Measurements from ENCODE around the gene PTPRC. TPM values are rescaled to one million over a fixed set of nuclear protein-coding genes. Genes with fewer than 3 reads are reported as not detected.
A peak's percentile ranks its signal among the peaks of the same experiment; 100 is the strongest.

The PTPRC gene
- polyA plus RNA-seq, 2 of the 4 experiments (the other 2 are of a cell fraction), result not detected

DNA sequence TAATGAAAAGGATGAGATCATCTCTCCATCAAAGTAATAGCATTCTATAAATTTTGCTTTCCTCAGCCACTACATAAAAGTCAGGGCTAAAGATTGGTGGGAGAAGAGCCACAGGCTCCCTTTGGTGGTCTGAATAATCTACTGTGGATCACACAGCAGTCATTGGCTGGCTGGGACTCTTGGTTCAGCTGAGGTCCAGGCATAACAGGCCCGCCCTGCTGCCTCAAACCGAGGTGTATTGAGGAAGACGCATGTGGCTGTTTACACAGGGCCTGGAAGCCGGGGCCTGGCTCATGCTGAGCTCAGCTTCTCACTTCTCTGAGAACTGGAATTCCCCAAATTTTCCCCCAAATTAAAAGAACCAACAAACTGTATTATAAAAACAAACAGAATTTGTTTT is 139.2 kb downstream of the PTPRC start:
- POLR2A ChIA-PET, result no interaction called here
- no peak overlapping the region for H3K27ac ChIP-seq

DNA sequence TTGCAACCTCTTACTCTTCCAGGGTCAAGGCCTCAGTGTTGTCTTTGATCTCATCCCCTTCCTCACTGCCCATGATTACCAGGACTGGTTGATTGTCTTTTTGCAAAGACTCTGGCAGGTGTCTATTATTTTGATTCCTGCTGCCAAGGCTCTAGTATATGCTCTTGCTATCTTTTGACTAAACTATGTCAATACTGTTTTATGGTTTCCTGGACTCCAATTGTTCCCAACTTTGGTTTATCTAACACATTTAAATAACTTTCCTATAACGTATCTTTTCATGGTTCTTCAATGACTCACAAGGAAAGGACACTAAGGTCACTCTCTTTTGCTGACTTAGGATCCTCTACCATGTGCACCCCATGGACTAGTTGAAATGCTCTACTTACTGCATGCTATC is 141.5 kb downstream of the PTPRC start:
- no peak overlapping the region for H3K4me3 ChIP-seq
- 13% methylated on average over 1 of the region's 1 CpG for WGBS (ENCODE audit: missing lambda C conversion rate)
- ChIA-PET CTCF (no interaction called here), POLR2A (no interaction called here)
- no peak overlapping the region for H3K4me2 ChIP-seq
- no peak for DNase-seq (ENCODE audit: low read depth in 1 of 2, low spot score in 1 of 2)
- H3K9me3 ChIP-seq, result no peaks in the 10 kb centered on the region
- no peak for ATAC-seq
- no peaks in the 10 kb centered on the region for H3K4me1 ChIP-seq
- H3K27ac ChIP-seq, result no peak overlapping the region
- TF ChIP-seq HOXB5 (CRISPR knock-in tag; IDR thresholded peaks at IDR 0.05) (no peak), CHD4 (IDR thresholded peaks at IDR 0.05; ENCODE audit: borderline replicate concordance) (no peak), SMC3 (IDR thresholded peaks at IDR 0.05) (no peak), NR3C1 (IDR thresholded peaks at IDR 0.05) (no peak), RARB (CRISPR knock-in tag; IDR thresholded peaks at IDR 0.05) (no peak), BHLHE40 (IDR thresholded peaks at IDR 0.05; ENCODE audit: low read depth, low read length) (no peak), RFX5 (IDR thresholded peaks at IDR 0.05) (no peak), POLR2AphosphoS2 (conservative IDR thresholded peaks at IDR 0.05; ENCODE audit: low read length) (no peak), HDAC2 (IDR thresholded peaks at IDR 0.05) (no peak), PHF8 (IDR thresholded peaks at IDR 0.05; ENCODE audit: borderline replicate concordance, low read depth) (no peak)
- TF ChIP-seq, protein P1, sequence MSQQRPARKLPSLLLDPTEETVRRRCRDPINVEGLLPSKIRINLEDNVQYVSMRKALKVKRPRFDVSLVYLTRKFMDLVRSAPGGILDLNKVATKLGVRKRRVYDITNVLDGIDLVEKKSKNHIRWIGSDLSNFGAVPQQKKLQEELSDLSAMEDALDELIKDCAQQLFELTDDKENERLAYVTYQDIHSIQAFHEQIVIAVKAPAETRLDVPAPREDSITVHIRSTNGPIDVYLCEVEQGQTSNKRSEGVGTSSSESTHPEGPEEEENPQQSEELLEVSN (IDR thresholded peaks at IDR 0.05; ENCODE audit: borderline replicate concordance, low read depth), result no peak
- TF ChIP-seq, protein P2, sequence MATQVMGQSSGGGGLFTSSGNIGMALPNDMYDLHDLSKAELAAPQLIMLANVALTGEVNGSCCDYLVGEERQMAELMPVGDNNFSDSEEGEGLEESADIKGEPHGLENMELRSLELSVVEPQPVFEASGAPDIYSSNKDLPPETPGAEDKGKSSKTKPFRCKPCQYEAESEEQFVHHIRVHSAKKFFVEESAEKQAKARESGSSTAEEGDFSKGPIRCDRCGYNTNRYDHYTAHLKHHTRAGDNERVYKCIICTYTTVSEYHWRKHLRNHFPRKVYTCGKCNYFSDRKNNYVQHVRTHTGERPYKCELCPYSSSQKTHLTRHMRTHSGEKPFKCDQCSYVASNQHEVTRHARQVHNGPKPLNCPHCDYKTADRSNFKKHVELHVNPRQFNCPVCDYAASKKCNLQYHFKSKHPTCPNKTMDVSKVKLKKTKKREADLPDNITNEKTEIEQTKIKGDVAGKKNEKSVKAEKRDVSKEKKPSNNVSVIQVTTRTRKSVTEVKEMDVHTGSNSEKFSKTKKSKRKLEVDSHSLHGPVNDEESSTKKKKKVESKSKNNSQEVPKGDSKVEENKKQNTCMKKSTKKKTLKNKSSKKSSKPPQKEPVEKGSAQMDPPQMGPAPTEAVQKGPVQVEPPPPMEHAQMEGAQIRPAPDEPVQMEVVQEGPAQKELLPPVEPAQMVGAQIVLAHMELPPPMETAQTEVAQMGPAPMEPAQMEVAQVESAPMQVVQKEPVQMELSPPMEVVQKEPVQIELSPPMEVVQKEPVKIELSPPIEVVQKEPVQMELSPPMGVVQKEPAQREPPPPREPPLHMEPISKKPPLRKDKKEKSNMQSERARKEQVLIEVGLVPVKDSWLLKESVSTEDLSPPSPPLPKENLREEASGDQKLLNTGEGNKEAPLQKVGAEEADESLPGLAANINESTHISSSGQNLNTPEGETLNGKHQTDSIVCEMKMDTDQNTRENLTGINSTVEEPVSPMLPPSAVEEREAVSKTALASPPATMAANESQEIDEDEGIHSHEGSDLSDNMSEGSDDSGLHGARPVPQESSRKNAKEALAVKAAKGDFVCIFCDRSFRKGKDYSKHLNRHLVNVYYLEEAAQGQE (IDR thresholded peaks at IDR 0.05), result no peak
- TF ChIP-seq, protein P3, sequence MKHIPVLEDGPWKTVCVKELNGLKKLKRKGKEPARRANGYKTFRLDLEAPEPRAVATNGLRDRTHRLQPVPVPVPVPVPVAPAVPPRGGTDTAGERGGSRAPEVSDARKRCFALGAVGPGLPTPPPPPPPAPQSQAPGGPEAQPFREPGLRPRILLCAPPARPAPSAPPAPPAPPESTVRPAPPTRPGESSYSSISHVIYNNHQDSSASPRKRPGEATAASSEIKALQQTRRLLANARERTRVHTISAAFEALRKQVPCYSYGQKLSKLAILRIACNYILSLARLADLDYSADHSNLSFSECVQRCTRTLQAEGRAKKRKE (CRISPR knock-in tag; IDR thresholded peaks at IDR 0.05; ENCODE audit: low read depth), result no peak
- TF ChIP-seq, protein P4, sequence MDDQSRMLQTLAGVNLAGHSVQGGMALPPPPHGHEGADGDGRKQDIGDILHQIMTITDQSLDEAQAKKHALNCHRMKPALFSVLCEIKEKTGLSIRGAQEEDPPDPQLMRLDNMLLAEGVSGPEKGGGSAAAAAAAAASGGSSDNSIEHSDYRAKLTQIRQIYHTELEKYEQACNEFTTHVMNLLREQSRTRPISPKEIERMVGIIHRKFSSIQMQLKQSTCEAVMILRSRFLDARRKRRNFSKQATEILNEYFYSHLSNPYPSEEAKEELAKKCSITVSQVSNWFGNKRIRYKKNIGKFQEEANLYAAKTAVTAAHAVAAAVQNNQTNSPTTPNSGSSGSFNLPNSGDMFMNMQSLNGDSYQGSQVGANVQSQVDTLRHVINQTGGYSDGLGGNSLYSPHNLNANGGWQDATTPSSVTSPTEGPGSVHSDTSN (IDR thresholded peaks at IDR 0.05), result no peak
- no peak for FAIRE-seq

More for the DNA sequence above, 139.2 kb downstream of the PTPRC start:
- no peak for DNase-seq (ENCODE audit: low read depth in 1 of 2, low spot score in 1 of 2)
- no peaks in the 10 kb centered on the region for H3K4me1 ChIP-seq
- no peaks in the 10 kb centered on the region for H3K9me3 ChIP-seq
- no peak for TF ChIP-seq CBX2 (IDR thresholded peaks at IDR 0.05; ENCODE audit: borderline replicate concordance, low read depth)
- no peak for TF ChIP-seq ZC3H11A (IDR thresholded peaks at IDR 0.05)
- no peak overlapping the region for H3K4me3 ChIP-seq
- ATAC-seq, result no peak
- 53% methylated on average over 4 of the region's 4 CpGs for WGBS (ENCODE audit: missing lambda C conversion rate)
- CTCF ChIA-PET, result no interaction called here
- H3K4me2 ChIP-seq, result no peak overlapping the region
- no peak for FAIRE-seq

DNA sequence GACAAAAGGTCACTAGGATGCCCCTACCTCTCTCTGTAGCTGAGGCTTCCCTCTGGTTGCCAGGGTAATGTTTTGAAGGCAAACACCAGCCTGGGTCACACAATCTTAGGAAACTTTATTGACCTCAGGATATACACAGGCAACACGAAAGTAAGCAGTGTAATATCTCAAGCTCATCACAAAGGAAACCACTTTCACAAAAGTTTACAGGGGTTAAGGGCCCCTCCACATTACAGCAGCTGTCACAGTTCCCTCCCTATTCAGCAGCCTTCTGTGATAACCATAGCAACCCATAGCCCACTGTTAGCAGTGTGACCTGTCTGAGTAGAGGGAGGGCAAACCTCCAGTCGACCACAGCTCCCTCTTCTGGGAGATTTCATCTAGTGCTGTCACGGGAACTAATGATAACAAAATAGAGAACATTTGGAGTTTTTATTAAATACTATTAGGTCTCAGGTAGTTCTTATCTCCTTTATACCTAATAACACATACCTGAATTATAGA is 149.8 kb downstream of the PTPRC start:
- no peak overlapping the region for H3K27ac ChIP-seq
- DNase-seq (ENCODE audit: low read depth in 1 of 2, low spot score in 1 of 2) (no peak), FAIRE-seq (no peak), ATAC-seq (peak; percentile 30 to 62; a peak in 3 of 6 replicates)
- H3K4me2 ChIP-seq, result no peak overlapping the region
- CTCF ChIA-PET, result no interaction called here
- 30% methylated on average over 3 of the region's 3 CpGs for WGBS (ENCODE audit: missing lambda C conversion rate)
- H3K9me3 ChIP-seq, result no peaks in the 10 kb centered on the region
- POLR2A ChIA-PET, result no interaction called here
- no peak overlapping the region for H3K4me3 ChIP-seq
- H3K4me1 ChIP-seq, result no peaks in the 10 kb centered on the region
- TF ChIP-seq, protein P5, sequence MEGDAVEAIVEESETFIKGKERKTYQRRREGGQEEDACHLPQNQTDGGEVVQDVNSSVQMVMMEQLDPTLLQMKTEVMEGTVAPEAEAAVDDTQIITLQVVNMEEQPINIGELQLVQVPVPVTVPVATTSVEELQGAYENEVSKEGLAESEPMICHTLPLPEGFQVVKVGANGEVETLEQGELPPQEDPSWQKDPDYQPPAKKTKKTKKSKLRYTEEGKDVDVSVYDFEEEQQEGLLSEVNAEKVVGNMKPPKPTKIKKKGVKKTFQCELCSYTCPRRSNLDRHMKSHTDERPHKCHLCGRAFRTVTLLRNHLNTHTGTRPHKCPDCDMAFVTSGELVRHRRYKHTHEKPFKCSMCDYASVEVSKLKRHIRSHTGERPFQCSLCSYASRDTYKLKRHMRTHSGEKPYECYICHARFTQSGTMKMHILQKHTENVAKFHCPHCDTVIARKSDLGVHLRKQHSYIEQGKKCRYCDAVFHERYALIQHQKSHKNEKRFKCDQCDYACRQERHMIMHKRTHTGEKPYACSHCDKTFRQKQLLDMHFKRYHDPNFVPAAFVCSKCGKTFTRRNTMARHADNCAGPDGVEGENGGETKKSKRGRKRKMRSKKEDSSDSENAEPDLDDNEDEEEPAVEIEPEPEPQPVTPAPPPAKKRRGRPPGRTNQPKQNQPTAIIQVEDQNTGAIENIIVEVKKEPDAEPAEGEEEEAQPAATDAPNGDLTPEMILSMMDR (IDR thresholded peaks at IDR 0.05), result no peak
- TF ChIP-seq HOXB13 (CRISPR knock-in tag; IDR thresholded peaks at IDR 0.05; ENCODE audit: low read depth) (no peak), RCOR1 (IDR thresholded peaks at IDR 0.05; ENCODE audit: low read depth, low read length) (no peak), JUN (IDR thresholded peaks at IDR 0.05) (no peak), MAZ (IDR thresholded peaks at IDR 0.05; ENCODE audit: borderline replicate concordance, low read depth, low read length) (no peak), NR3C1 (IDR thresholded peaks at IDR 0.05) (no peak)
- TF ChIP-seq, protein P6, sequence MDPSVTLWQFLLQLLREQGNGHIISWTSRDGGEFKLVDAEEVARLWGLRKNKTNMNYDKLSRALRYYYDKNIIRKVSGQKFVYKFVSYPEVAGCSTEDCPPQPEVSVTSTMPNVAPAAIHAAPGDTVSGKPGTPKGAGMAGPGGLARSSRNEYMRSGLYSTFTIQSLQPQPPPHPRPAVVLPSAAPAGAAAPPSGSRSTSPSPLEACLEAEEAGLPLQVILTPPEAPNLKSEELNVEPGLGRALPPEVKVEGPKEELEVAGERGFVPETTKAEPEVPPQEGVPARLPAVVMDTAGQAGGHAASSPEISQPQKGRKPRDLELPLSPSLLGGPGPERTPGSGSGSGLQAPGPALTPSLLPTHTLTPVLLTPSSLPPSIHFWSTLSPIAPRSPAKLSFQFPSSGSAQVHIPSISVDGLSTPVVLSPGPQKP (IDR thresholded peaks at IDR 0.05; ENCODE audit: low read depth, low read length), result no peak
- TF ChIP-seq, protein P7, sequence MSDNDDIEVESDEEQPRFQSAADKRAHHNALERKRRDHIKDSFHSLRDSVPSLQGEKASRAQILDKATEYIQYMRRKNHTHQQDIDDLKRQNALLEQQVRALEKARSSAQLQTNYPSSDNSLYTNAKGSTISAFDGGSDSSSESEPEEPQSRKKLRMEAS (IDR thresholded peaks at IDR 0.05), result no peak
- TF ChIP-seq, protein P1 (IDR thresholded peaks at IDR 0.05; ENCODE audit: borderline replicate concordance, low read depth), result no peak
